NOMO-1 treated with dmso at 0.1 percent for 144 hours (cell line): Measurements from ENCODE around the gene DLGAP1.

Experiments
- DNase-seq: peaks from one replicate; lab custom pipeline; 2025; ENCODE audit not compliant: unreplicated experiment; lab: John Stamatoyannopoulos, UW

The DLGAP1 gene

DNA sequence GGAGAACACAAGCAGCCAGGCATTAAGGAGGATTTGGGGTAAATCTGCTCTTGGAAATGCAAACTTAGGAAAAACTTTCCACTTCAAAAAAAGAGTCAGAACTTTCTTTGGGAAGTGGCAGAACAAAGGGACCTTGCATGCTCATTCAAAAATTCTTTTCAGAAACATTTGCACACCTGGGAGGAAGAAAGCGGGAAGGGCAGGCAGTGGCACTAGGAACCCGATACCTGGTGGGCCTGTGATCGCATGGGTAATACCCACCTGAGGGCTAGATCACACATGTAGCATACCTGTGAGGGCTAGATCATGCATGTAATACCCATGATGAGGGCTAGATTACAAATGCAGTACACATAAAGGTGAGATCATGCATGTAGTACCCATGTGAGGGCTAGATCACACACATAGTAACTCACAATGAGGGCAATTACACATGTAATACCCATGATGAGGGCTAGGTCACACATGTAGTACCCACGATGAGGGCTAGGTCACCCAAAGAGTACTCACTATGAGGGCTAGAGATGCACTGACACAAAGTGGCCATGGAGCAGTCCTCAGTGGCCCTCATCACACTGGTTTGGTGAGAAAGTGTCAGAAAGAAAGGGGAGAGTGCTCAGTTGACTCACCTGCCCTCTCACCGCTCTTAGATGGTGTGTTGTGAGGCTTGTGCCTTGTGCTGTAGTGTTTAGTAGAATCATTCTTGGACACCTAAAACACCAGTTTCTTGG is 212.5 kb downstream of the DLGAP1 start:
- DNase-seq: no peak

DNA sequence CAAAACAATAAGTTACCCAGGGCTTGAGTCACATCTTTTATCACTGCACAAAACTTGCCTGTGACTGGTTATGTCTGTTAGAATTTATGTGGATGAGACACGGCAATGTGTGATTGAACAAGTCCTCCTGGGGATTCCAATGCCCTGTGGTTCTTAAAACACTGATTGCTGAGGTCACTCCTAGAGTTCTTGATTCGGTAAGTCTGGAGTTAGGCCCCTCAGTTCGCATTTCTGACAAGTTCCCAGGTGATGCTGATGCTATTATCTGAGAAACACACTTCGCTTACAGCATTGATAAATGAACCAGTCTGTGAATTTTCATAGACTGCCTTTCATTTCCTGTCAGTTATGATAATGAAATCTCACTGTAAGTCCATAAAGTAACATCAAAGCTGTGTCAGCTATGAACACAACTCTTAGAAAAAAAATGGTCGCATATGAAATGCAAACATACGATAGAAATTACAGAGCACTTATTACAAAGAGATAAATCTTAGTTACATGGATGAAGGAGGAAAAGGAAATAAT is 214.0 kb downstream of the DLGAP1 start:
- no peak for DNase-seq

DNA sequence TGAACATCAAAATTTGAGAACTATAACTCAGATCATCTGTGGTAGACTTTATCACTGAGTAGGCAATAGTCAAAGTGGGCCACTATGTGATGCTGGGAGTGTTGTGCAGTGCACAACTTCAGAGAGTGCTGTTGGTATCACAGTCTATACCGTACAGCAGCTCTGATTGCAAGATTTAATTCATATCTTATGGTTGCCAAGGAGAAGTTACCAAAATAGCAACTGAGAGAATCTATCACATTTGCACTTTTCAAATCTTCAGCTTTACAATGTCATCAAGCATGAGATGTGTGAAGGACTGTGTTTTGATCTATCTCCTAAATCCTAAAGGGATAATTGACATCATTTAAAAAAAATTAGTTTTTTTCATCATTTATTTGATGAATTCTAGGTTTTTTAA is 216.1 kb downstream of the DLGAP1 start:
- no peak for DNase-seq

DNA sequence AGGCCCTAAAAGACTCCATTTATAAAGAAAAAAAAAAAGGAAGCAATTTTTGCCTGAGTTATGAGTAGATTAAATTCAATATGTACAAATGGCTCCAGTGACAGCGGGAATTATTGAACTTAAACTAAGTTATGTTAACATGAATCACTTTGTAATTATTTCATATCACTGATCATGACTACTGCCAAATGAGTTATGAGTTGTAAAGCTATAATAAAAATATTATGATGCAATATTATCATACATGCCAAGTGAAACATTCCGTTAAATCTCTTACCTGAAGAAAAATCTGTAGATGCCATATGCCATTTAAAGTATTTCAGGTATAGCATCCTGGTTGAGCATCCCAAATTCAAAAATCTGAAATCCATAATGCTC is 217.5 kb downstream of the DLGAP1 start:
- DNase-seq: no peak

DNA sequence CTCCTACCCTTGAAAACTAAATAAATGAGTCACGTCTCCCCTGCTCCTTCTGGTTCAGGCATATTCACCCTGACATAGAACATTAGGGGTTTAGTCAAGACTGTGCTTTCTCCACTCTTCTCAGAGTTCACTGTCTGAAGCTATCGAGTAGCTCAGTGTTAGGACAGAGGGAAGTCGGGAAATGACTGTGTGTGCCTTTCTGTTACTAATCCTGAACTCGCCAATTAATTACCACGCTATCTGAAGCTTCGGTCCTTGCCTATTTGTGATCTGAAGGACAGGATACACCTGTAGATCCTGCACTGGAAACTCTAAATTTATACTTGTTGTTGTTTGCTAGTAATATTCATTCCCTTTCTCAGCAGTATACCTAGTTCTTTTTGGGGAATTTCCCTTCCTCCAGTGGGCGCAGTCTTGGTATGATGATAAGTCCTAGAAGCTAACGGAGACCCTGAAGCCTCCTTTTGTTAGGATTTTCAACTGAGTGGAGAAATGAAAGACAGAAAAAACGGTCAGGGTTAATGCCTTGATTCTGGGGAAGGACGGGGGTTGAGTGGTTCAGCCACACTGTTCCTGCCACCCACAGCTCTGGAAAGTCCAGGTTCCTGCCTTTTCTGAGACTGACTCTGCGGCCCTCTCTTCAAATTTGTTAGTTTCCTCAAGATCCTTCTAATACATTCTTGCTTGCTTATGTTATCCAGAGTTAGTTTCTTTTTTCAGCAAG is 218.0 kb downstream of the DLGAP1 start:
- DNase-seq: no peak

DNA sequence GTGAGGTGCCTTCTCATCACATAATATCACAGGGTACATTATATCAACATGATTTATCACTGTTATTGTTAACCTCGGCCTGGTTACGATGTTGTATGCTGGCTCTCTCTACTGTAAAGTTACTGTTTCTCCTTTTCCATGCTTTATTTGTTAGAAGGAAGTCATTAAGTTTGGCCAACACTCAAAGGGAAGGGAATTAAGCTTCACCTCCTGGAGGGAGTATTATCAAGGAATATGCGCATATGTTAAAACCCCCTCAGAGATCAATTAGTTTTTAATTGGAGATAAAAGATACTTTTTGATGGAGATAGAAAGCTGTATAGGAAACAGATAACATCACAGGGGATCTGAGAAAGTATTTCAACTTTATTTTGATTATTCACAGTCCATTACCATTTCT is 221.6 kb downstream of the DLGAP1 start:
- no peak for DNase-seq

DNA sequence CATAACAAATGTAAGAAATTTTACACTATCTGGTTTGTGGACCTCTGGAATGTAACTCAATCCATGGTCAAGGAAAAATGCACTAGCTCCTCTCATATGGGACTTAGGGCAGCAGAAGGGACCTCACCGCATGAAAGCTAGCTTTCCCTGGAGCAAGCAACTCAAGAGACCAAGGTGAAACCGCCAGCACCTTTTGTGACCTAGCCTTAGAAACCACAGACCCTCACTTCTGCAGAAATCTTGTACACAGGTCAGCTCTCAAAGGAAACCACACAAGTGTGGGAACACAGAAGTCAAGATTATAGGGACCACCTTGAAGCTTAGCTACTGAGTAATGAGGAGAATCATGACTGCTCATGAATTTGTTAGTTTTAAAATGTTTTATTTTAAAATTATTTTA is 222.5 kb downstream of the DLGAP1 start:
- no peak for DNase-seq

DNA sequence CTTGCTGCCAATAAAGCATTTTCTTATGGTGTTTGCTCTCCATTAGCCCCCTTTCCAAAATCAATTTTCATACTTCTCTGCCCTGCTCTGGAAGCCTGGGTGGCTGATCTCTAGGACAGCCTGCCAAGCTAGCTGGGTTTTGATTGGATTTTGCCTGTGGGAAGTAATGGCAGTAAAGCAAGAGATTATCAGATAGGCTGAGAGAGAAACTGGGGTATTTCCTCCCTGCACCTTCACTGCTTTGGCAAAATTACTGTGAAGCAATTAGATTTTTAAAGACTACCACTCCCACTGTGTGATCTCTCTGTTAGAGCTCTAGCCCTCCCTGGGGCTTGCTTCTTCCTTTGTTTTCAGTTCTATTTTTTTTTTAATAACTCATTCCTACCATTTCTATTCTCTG is 223.8 kb downstream of the DLGAP1 start:
- DNase-seq: no peak

DNA sequence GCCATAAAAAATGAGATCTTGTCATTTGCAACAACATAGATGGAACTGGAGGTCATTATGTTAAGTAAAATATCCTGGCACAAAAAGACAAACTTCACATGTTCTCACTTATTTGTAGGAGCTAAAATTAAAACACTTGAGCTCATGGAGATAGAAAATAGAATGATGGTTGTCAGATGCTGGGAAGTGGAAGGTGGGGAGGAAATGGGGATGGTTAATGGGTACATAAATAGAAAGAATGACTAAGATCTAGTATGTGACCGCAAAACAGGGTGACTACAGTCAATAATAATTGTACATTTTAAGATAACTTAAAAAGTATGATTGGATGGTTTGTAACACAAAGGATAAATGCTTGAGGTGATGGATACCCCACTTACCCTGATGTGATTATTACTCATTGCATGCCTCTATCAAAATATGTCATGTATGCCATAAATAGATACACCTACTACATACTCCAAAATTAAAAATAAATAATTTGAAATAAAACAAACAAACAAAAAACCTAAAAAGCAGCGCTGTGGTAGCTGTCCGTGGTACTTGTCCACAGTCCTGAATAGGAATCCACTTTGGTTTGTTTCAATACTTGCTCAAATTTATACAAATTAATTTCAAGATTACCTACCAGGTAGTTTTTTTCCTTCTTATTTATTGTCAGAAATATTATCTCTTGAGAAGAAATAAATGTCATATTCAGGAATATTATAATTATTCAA is 224.5 kb downstream of the DLGAP1 start:
- no peak for DNase-seq

DNA sequence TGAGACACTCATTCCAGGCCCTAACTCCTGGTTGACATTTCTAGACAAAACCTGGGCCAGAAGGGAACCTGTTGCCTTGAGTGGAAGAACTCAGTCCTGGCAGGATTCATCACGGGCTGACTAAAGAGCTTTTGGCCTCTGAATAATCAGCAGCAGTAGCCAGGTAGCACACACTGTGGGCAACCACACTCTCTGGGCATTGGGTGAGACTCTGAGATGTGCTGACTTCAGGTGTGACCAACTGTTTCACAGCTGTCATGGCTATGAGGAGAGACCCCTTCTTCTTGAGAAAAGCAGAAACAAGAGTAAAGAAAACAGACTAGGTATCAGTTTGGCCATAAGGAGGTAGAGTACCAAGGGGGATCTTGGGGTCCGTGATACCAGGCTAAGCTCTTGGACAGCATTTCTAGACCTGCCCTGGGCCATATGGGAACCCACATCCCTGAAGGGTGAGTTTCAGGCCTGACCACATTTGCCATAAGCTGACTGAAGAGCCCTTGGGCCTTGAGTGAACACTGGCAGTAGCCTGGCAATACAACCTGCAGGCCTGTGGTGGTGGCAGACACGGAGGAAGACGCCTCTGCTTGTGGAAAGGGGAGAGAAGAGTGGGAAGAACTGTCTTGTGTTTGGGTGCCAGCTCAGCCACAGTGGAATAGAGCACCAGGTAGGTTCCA is 230.9 kb downstream of the DLGAP1 start:
- no peak for DNase-seq

DNA sequence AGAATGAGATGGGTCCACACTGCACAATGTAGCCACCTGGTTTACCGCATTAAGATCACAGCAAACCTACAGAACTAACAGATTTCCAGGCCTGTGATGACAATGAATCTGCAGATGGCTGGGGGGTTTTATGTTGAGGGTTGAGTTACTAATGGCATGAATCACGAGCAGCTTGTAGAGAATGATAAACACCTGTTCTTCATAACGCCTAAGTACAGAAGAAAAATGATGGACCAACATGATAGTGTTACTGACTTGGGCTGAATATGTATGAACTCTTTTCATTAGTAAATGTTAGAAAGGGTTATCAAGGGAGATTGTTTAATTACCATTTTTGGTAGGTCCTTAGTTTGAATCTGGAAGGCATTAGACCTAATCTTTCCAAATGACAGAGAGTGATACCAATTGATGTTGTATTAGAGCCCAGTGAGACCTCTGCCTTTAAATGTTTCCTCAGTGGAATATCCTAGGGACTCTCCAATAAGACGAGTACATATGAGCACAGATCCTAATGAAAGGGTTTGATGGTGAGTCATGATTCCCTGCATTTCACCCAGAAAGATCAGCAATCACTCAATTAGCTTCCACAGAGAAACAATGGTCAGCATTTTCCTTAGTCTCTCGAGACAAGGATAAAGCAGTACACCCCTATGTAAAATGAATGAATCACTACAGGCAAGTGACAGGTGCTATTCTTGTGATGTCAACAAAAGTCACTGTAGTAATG is 243.8 kb downstream of the DLGAP1 start:
- DNase-seq: no peak

DNA sequence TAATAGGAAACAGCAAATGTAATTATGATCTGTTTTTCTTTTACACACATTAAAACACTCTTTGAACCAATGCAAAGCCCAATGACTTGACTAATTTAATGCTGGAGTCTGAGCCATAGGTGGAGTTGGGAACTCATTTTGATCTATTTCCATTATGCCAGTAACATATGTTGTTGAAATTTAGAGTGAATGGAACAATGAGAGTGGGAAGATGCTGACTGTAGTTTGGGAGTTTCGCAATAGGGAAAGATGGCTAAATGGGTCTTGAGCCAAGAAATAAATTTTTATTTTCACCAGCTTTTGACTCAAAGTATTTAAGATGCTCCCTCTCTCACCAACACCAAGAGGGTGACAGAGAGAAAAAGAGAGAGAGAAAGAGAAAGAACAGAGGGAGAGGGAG is 246.7 kb downstream of the DLGAP1 start:
- DNase-seq: no peak

DNA sequence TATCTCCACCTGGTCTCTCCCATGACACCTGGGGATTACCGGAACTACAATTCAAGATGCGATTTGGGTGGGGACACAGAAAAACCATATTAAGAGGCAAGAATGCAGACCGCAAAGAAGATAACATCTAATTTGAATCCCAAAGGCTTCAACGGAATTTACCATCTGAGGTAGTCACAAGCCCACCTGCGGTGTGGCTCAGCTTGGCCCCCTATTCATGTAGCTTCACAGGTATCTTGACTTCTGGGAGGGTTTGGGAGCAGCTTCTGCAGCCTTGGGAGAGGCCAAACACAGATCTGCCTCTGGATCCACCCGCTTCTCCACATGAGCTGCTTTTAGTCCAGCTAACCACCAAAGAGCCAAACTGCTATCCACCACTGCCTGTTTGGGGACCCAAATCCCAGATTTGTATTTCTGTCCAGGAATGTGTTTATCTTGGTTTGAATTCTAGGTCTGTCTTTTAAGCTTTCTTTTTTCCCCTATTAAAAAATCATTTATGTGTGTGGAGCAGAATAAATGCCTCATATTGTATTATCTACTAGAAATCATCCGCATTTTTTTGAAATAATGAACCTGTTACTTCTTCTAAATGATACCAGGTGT is 247.6 kb downstream of the DLGAP1 start:
- no peak for DNase-seq

DNA sequence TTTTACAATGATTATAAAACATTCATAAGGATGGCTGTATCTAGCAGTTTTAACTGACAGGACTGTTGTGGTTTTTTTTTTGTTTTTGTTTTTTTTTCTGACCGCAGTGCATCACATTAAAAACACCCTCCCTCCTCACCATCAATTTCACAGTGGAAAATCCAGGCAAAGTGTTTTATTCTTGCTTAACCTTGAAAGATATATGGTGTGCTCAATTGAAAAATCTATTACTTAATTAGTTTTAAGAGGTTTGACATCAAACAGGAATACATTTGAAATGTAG is 250.7 kb downstream of the DLGAP1 start:
- no peak for DNase-seq

DNA sequence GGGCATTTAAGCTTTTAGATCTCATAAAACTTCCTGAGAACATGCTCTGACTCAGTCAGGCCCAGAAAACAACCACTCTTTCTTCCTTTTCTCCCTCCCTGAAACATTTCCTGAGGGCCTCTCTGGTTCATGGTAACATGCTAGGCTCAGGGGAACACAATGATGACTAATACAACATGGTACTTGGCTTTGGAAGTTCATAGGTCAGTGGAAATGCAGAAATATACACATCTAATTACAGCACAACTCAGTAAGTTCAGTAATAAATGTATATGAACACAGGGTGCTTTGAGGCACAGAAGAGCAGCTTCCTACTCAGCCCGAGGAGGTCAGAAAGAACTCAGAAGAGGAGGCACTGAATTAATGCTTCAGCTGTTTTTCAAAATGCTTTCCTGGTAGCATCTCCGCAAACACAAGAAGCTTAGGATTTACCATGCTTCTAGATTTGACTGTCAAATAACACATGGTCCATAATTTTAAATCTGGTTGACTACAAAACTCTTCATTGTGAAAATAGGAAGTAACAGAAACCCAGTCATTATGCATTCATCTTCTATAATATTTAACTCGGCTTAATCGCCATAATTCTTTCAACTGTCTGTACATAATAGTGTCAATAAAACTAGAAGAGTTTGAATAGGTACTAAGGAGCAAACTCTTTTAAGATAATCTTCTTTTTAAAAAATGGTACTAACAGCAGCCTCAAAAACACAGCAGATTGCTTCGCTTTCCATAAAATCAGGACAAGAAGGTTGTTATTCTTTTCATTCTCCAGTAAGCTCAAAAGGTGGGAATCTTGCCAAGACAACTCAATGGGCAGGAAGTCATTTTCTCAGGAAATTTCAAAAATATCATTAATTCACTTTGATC is 251.3 kb downstream of the DLGAP1 start:
- no peak for DNase-seq

DNA sequence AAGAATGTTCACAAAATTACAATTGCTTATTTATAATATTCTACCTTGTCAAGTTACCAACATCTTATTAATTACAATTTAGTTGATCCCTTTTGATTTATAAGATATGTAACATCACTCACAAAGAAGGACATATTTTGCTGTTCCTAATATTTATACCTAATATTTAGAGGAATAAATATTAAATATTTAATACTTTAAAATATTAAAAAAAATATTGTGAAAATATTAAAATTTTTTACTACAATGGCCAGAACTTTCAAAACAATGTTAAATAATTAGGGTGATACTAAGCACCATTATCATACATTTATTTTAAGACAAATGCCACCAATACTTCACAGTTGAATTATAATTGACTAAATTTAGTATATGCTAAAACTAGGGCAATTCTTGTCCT is 254.7 kb downstream of the DLGAP1 start:
- no peak for DNase-seq

DNA sequence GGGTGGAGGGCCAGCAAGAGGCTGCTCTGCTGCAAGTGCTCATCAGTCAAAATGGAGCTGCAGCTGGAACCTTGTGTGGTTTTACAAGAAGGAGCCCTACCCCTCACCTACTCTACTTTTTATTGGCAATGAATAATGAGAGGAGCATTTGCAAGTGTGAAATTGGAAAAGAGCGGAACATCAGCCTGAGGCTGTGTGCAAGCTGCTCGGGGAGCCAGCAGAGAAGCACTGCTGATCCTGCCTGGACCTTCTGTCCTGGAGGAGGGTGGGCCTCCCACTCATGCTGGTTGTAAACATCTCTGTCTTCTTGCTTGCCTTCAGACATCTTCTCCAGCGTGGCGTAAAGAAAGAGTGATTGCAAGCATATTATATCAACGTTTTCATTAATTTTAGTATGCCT is 256.2 kb downstream of the DLGAP1 start:
- no peak for DNase-seq

DNA sequence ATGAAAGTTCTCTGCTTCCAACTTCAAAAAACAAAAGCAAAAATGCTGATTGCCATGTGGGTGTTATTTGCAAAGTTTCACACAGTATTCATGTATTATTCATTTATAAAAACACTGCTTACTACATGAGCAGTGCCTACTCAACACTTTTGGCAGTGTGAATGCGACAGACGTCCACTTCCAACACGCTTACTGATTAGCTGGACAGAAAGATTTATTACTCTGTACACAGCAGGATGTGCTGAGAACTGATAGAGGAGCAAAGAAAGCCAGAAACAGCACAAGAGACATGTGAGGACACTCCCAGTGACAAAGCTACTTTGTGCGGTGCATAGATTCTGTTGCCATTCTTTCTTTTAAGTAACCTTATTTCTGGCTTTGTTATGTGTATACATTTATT is 258.8 kb downstream of the DLGAP1 start:
- no peak for DNase-seq

DNA sequence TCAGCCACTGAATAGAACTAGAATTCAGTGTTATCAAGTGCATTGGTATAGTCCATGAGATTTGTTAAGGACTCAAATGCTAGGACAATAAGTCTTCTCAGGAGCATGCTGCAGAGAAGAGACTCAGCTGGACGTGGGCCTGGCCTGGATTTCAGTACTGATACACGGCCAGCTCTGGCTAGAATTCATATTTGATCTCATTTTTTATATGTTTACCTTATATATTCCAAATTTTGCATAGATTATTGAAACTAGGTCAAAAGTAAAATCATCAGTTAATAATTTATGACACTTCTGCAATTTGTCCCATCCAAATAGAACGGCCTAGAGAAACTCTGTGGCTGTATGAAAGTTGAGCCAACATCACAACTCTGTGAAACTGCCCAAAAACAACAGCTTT is 262.0 kb downstream of the DLGAP1 start:
- no peak for DNase-seq
